ENCODE results near the gene SORCS1.
"Not testable (repeated sequence)": the region's sequence is repeated elsewhere in the genome, so short reads cannot be mapped to it uniquely, and the experiment has no call there.

SORCS1 gene

GRCh38 chr10:107051769-107052168, 112.7 kb downstream of the SORCS1 start:
- no peak for FAIRE-seq
- DNase-seq (ENCODE audit: low spot score), result no peak

GRCh38 chr10:107043461-107043860, 121.0 kb downstream of the SORCS1 start:
- FAIRE-seq, result no peak

GRCh38 chr10:107037192-107038122, 127.0 kb downstream of the SORCS1 start:
- no peak for FAIRE-seq
- DNase-seq (ENCODE audit: low spot score), result no peak

More at GRCh38 chr10:107043461-107043860, 121.0 kb downstream of the SORCS1 start:
- DNase-seq (ENCODE audit: low spot score), result no peak

GRCh38 chr10:107033799-107034422, 130.6 kb downstream of the SORCS1 start:
- DNase-seq (ENCODE audit: low spot score), result no peak
- FAIRE-seq, result no peak

GRCh38 chr10:107032700-107033401, 131.7 kb downstream of the SORCS1 start:
- no peak for DNase-seq (ENCODE audit: low spot score)
- no peak for FAIRE-seq

GRCh38 chr10:107031931-107032699, 132.4 kb downstream of the SORCS1 start:
- peak; percentile 24 for DNase-seq (ENCODE audit: low spot score)
- FAIRE-seq, result no peak

- no peak for FAIRE-seq
- no peak for DNase-seq (ENCODE audit: low spot score)
These were observed 136.3 kb downstream of the SORCS1 start for GRCh38 chr10:107028236-107028635.

- no peak for FAIRE-seq
- no peak for DNase-seq (ENCODE audit: low spot score)
These were observed 138.8 kb downstream of the SORCS1 start for GRCh38 chr10:107025676-107026075.

GRCh38 chr10:107024033-107024432, 140.5 kb downstream of the SORCS1 start:
- not testable (repeated sequence) for FAIRE-seq; DNase-seq (ENCODE audit: low spot score)

- FAIRE-seq (no peak), DNase-seq (ENCODE audit: low spot score) (no peak)
These were observed 141.7 kb downstream of the SORCS1 start for GRCh38 chr10:107022600-107023354.

GRCh38 chr10:107019154-107019553, 145.4 kb downstream of the SORCS1 start:
- no peak for FAIRE-seq
- no peak for DNase-seq (ENCODE audit: low spot score)

- no peak for DNase-seq (ENCODE audit: low spot score)
These were observed 151.1 kb downstream of the SORCS1 start for GRCh38 chr10:107013258-107014006.

GRCh38 chr10:107011992-107012391, 152.5 kb downstream of the SORCS1 start:
- FAIRE-seq (no peak), DNase-seq (ENCODE audit: low spot score) (no peak)

More at GRCh38 chr10:107013258-107014006, 151.1 kb downstream of the SORCS1 start:
- FAIRE-seq, result no peak

- FAIRE-seq (no peak), DNase-seq (ENCODE audit: low spot score) (no peak)
These were observed 153.4 kb downstream of the SORCS1 start for GRCh38 chr10:107011105-107011504.

- no peak for FAIRE-seq
These were observed 154.0 kb downstream of the SORCS1 start for GRCh38 chr10:107010531-107010930.

GRCh38 chr10:107004362-107004761, 160.1 kb downstream of the SORCS1 start:
- FAIRE-seq, result no peak
- no peak for DNase-seq (ENCODE audit: low spot score)

More at GRCh38 chr10:107010531-107010930, 154.0 kb downstream of the SORCS1 start:
- no peak for DNase-seq (ENCODE audit: low spot score)

- no peak for FAIRE-seq
- DNase-seq (ENCODE audit: low spot score), result no peak
These were observed 162.4 kb downstream of the SORCS1 start for GRCh38 chr10:107002068-107002467.

GRCh38 chr10:106999118-106999707, 165.3 kb downstream of the SORCS1 start:
- FAIRE-seq (no peak), DNase-seq (ENCODE audit: low spot score) (no peak)

- FAIRE-seq, result no peak
- no peak for DNase-seq (ENCODE audit: low spot score)
These were observed 166.8 kb downstream of the SORCS1 start for GRCh38 chr10:106997721-106998120.

Measured in urothelium cell line (cell line).